C4-2B (cell line): ENCODE measurements around the gene COL23A1.

ENCODE experiments used
- H3K27ac ChIP-seq: fragments of 450-650 bp; 2 replicates; pipeline ENCODE4 v1.5.1; 2017
- CTCF ChIP-seq: fragments of 450-650 bp; conservative IDR thresholded peaks from 2 replicates; pipeline ENCODE4 v1.5.1; 2017; ENCODE audit warnings: mild to moderate bottlenecking
- ZFX ChIP-seq: fragments of 450-650 bp; IDR thresholded peaks from 2 replicates; pipeline ENCODE4 v1.6.1; 2017

COL23A1 gene

DNA sequence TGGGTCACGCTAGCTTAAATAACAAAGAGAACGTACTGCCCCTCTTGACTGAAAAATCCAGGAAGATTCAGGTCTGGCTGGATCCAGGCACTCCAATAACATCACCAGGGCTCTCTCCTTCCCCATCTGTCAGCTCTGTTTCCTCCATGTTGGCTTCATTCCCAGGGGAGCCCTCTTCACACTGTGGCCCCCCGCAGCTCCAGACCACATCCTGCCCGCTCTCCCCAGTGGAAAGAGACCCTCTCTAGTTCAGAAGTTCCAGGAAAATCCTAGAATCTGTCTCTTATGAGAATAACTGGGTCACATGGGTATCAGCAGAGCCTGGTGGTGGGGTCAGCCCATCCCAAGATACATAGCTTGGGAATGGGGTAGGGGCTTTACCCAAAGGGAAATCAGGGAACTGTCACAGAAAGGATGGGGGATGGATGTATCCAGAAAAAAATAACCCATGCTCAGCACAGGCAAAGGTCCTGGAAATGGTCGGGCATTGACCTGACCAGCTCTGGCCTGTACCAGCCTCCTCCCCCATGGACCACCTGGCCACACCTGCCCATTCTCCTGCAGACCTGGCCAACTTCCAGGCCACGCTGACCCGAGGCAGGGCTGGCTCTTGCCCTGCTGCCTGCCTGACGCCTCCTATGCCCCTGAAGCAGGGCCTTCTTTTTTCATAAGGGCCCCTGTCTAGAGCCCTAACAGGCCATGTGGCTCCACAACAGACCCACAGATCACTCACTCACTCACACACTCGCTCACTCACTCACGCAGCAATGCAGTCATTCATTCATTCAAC is 65.9 kb downstream of the COL23A1 start:
- TF ChIP-seq CTCF, result no peak
- TF ChIP-seq ZFX, result no peak
- no peak overlapping the region for H3K27ac ChIP-seq

DNA sequence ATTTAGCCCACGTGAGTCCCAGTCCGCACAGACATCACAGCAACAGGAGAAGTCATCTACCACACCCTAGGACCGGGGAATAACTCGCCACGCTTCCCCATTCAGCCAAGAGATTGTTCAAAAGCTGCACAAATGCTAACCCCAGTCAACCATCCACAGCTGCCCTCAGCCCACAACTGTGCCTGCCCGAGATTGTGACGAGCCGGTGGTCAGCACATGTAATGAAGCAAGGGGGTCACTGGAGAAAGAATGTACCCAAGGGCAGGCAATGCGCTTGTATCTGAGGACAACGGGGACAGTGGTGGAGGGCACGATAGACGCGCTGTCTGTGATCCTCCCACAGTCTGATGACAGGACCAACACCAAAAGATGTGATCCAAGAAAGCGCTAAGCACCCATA is 67.8 kb downstream of the COL23A1 start:
- TF ChIP-seq ZFX, result no peak
- TF ChIP-seq CTCF, result no peak
- H3K27ac ChIP-seq, result no peak overlapping the region

DNA sequence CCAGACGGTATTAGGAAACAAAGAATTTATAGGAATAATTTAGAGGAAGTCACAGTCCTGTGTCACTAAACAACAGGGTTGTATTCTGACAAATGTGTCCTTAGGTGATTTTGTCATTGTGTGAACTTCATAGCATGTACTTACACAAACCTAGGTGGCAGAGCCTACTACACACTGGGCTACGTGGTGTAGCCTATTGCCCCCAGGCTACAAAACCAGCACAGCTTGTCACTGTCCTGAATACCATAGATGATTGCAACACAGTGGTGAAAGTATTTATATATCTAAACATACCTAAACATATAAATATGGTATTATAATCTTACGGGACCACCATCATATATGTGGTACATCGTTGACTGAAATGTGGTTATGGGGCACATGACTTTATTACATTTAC is 69.3 kb downstream of the COL23A1 start:
- TF ChIP-seq CTCF, result no peak
- no peak for TF ChIP-seq ZFX
- no peak overlapping the region for H3K27ac ChIP-seq

- TF ChIP-seq ZFX (no peak), CTCF (no peak)
These were observed 70.4 kb downstream of the COL23A1 start for GRCh38 chr5:178519804-178520203.

GRCh38 chr5:178519155-178519554 is 71.0 kb downstream of the COL23A1 start:
- no peak for TF ChIP-seq CTCF
- TF ChIP-seq ZFX, result no peak
- H3K27ac ChIP-seq, result no peak overlapping the region

More at GRCh38 chr5:178519804-178520203, 70.4 kb downstream of the COL23A1 start:
- no peak overlapping the region for H3K27ac ChIP-seq

GRCh38 chr5:178516504-178517235 is 73.5 kb downstream of the COL23A1 start:
- no peak for TF ChIP-seq CTCF
- TF ChIP-seq ZFX, result no peak
- H3K27ac ChIP-seq, result no peak overlapping the region
